ENCODE results near the gene IFNLR1.

IFNLR1 gene

GRCh38 chr1:24122776-24123175 is 64.3 kb downstream of the IFNLR1 start:
- no peak for TF ChIP-seq REST (IDR thresholded peaks at IDR 0.05; ENCODE audit: insufficient read depth in 1 of 2, low read depth in 2 of 2, low read length in 2 of 2)
- no peak for TF ChIP-seq SIN3A (IDR thresholded peaks at IDR 0.05; ENCODE audit: borderline replicate concordance, insufficient read depth, low read length)
- no peak for TF ChIP-seq FOXP2 (optimal IDR thresholded peaks at IDR 0.05; ENCODE audit: borderline replicate concordance, extremely low read depth, extremely low read length, insufficient read depth)
- no peak for TF ChIP-seq POLR2AphosphoS5 (IDR thresholded peaks at IDR 0.05; ENCODE audit: low read depth, low read length)
- TF ChIP-seq TAF1 (IDR thresholded peaks at IDR 0.05; ENCODE audit: borderline replicate concordance, insufficient read depth, low read length) = no peak

DNA sequence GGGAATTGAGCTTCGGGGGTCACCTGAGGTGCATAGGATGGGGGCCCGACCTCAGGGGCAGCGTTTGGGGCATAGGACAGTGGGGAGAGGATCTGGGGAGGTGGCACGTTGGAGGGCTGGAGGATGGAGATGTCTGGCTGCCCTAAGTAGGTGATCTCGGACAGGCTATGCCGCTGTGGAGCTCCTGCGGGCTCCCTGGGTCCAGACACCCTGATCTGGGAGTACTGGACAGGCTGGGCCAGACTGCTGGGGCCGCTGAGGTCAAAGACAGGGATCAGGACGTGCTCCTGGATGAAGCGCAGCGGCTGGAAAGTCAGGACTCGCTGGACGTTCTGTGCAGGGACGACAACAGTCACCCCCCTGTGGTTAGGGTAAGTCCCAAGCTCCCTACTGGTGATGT is 65.7 kb downstream of the IFNLR1 start:
- TF ChIP-seq REST (IDR thresholded peaks at IDR 0.05; ENCODE audit: insufficient read depth in 1 of 2, low read depth in 2 of 2, low read length in 2 of 2) = no peak
- no peak for TF ChIP-seq FOXP2 (optimal IDR thresholded peaks at IDR 0.05; ENCODE audit: borderline replicate concordance, extremely low read depth, extremely low read length, insufficient read depth)
- TF ChIP-seq TAF1 (IDR thresholded peaks at IDR 0.05; ENCODE audit: borderline replicate concordance, insufficient read depth, low read length) = no peak
- no peak for TF ChIP-seq SIN3A (IDR thresholded peaks at IDR 0.05; ENCODE audit: borderline replicate concordance, insufficient read depth, low read length)
- TF ChIP-seq POLR2AphosphoS5 (IDR thresholded peaks at IDR 0.05; ENCODE audit: low read depth, low read length) = no peak

DNA sequence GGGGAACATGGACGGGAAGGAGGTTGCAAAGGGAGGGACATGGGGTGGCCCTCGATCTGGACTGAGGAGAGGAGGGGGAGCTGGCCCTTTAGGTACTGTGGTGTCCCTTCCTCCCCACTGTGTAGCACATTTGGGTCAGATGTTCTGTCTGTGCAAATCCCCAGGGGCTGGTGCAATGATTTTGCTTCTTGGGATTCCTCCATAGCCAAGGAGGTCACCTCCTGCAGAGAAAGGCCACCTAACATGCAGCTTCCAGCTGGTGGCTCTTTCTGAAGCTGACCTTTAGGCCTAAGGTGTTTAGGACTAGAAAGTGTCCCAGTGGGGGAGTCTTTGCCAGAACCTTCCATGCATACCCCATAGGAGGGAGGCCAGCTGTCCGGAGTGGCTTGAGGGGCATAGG is 66.1 kb downstream of the IFNLR1 start:
- TF ChIP-seq REST (IDR thresholded peaks at IDR 0.05; ENCODE audit: insufficient read depth in 1 of 2, low read depth in 2 of 2, low read length in 2 of 2) (no peak), POLR2AphosphoS5 (IDR thresholded peaks at IDR 0.05; ENCODE audit: low read depth, low read length) (no peak), FOXP2 (optimal IDR thresholded peaks at IDR 0.05; ENCODE audit: borderline replicate concordance, extremely low read depth, extremely low read length, insufficient read depth) (no peak), SIN3A (IDR thresholded peaks at IDR 0.05; ENCODE audit: borderline replicate concordance, insufficient read depth, low read length) (no peak), TAF1 (IDR thresholded peaks at IDR 0.05; ENCODE audit: borderline replicate concordance, insufficient read depth, low read length) (no peak)

- no peak for TF ChIP-seq FOXP2 (optimal IDR thresholded peaks at IDR 0.05; ENCODE audit: borderline replicate concordance, extremely low read depth, extremely low read length, insufficient read depth)
- no peak for TF ChIP-seq TAF1 (IDR thresholded peaks at IDR 0.05; ENCODE audit: borderline replicate concordance, insufficient read depth, low read length)
- no peak for TF ChIP-seq POLR2AphosphoS5 (IDR thresholded peaks at IDR 0.05; ENCODE audit: low read depth, low read length)
- TF ChIP-seq SIN3A (IDR thresholded peaks at IDR 0.05; ENCODE audit: borderline replicate concordance, insufficient read depth, low read length) = no peak
- no peak for TF ChIP-seq REST (IDR thresholded peaks at IDR 0.05; ENCODE audit: insufficient read depth in 1 of 2, low read depth in 2 of 2, low read length in 2 of 2)
These were observed 67.0 kb downstream of the IFNLR1 start for GRCh38 chr1:24119859-24120756.

Data from PFSK-1 (cell line).